ENCODE data around the gene ZNF830.
A peak's percentile ranks its signal among the peaks of the same experiment; 100 is the strongest.
"Not testable (repeated sequence)": the region's sequence is repeated elsewhere in the genome, so short reads cannot be mapped to it uniquely, and the experiment has no call there.

Gene ZNF830
- total RNA-seq: 4.6 to 16.4 (median 10.6) reads per million in 18 experiments

GRCh38 chr17:34961093-34961911 is at the start of gene ZNF830, which contains the start of gene CCT6B:
Gene ZNF830, plus strand, starts transcription at chr17:34961540. Its CDS starts 27 bp downstream, at chr17:34961567.
Gene CCT6B, minus strand, starts transcription at chr17:34961460. Its CDS starts 67 bp downstream, at chr17:34961393.
- peak; percentile 95 to 97 for DNase-seq

DNA sequence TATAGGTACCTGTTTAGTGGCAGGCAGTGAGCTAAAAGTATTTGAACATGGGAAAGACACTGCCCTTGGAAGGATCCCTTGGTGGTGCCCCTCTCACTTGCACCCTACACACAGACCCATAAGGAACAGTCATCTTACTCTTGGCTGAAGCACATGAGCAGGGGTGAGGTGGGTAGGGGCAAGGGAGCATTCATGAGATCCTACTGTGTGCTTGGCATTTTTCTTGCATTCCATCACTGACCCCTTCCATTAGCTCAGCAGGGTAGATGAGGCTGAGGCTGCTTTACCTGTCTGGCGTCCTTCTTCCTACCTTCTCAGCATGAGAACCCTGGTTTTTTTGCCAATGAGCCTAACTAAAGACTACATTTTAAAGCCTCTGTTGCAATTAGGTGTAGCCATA is 48.3 kb upstream of the ZNF830 start:
- DNase-seq: no peak

DNA sequence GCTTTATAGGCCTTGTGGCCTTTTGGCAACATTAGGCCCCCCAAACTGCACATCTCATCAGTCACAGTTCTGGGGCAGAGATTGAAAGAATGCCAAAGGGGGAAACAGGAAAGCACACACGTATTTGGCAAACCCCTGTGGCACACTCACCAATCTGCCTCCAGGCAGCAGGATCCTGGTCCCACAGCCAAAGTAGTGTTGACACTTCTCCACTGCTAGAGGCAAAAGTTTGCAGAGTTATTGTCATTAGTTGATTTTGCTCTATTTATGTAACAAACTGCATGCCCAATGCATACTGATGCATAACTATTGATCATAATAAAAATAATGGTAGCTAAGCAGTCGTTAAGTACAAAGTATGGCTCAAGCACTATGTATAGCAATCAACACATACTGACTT is 45.2 kb upstream of the ZNF830 start:
- DNase-seq: no peak

DNA sequence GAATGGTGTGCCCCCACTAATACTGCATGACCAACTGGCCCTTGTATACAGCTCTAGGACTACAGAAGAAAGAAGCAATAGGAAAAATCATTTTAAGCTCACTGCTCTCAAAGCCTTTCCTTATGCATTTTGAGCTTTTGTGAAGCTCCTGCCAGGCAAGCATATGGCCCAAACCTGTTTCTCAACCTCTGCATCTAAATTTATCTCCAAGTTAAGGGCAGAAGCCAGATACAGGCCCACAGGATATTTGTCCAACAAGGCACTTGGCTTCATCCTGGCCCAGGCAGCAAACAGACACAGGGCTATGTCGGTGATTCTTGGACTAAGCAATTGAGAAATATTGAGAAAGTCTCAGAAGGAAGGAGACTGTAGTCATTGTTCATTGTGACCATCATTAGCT is 44.0 kb upstream of the ZNF830 start:
- DNase-seq: no peak

- DNase-seq: peak; percentile 73 to 86
These were observed 40.7 kb upstream of the ZNF830 start for GRCh38 chr17:34920676-34921075.

DNA sequence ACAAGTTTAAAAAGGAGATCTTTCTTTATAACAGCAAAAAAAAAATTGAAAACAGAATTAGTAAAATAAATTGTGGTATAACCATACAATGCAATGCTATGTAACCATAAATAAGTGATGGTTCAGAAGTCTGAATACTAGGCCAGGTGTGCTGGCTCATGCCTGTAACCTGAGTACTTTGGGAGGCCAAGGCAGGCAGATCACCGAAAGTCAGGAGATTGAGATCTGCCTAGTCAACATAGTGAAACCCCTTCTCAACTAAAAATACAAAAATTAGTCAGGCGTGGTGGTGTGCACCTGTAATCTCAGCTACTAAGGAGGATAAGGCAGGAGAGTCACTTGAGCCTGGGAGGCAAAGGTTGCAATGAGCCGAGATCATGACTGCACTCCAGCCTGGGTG is 34.7 kb upstream of the ZNF830 start:
- DNase-seq: no peak

DNA sequence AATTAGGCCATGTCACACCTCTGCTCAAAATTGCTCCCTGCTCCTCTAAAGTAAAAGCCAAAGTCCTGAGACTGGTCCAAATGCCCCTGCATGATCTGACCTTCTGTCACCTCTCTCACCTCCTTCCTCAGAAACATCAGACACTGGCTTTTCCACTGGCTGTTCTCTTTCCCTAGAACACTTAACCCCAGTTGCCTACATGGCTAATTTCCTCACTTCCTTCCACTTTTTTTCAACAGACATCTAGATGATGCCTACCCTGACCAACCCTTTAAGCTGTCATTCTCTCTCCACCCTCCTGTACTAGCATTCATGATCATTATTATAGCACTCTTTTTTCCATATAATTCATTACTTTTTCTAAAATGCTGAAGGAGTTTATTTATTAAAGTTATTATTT is 31.1 kb upstream of the ZNF830 start:
- peak; percentile 23 to 42 for DNase-seq

DNA sequence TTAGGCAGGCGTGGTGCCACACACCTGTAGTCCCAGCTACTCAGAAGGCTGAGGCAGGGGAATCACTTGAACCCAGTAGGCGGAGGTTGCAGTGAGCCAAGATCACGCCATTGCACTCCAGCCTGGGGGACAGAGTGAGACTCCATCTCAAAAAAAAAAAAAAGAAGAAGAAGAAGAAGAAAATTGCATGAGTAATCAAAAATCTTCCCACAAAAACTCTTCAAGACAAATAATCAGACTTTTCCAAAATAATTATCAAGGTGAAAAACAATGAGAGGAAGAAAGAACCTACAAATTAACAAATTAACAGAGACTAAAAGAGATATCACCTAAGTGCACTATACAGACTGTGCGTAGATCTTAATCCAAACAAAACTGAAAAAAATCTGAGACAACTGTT is 10.6 kb upstream of the ZNF830 start:
- not testable (repeated sequence) for DNase-seq

GRCh38 chr17:34958438-34958837 is 2.9 kb upstream of the ZNF830 start:
- no peak for DNase-seq

- no peak for DNase-seq
These were observed 12.8 kb downstream of the ZNF830 start for GRCh38 chr17:34974179-34974578.

- no peak for DNase-seq
These were observed 13.8 kb downstream of the ZNF830 start for GRCh38 chr17:34974794-34975785.

DNA sequence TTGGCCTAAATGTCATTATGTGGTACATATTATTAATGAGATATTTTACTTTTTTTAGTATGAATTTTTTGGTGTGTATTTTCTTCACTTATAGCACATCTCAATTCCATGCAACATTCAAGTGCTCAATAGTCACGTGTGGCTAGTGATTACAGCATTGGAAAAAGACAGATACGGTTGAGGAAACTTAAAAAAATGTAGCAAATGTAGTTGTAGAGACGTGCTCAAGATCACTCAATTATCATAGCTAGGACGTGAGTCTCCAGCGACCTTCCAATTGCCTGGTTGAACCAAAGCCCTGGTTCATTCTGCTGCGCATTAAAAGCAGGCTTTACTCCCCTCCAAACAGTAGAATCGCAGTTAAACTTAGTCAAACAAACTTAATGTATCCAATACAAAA is 17.8 kb downstream of the ZNF830 start:
- no peak for DNase-seq

DNA sequence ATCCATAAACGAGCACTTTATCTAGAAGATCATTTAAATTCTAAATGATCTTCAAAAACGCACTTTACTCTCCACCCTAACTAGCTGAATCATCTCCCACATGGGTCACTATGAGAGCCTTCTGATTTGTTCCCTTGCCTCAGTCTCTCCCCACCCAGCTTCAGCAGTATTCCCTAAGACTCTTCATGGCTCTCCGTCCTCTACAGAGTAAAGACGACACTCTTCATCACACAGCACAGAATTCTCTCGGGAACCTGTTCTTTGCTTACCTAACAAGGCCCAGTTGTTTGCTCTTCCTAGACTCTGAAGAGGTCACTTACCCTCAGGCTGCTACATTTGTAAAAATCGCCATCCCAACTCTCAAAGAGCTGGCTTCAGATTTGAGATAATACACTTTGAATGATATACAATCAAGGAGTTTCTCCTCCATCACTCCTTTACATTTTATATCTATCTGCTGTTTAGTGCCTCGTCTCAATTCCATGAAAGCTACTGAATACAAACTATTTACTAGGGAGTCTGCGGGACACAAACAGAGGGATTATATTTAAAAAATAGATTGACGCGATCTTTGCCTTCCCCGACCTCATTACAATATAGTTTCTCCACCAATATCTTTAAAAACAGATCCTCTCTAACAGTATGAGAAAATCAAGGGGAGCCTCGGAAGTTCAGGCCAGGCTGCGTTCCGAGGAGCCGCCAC is 18.5 kb downstream of the ZNF830 start:
- no peak for DNase-seq

- DNase-seq: peak; percentile 93 to 98
These were observed 19.0 kb downstream of the ZNF830 start, which contains the start of gene LIG3 for GRCh38 chr17:34980353-34980680. Gene LIG3, plus strand, starts transcription at chr17:34980512. Its CDS starts 2,494 bp downstream, at chr17:34983006.

DNA sequence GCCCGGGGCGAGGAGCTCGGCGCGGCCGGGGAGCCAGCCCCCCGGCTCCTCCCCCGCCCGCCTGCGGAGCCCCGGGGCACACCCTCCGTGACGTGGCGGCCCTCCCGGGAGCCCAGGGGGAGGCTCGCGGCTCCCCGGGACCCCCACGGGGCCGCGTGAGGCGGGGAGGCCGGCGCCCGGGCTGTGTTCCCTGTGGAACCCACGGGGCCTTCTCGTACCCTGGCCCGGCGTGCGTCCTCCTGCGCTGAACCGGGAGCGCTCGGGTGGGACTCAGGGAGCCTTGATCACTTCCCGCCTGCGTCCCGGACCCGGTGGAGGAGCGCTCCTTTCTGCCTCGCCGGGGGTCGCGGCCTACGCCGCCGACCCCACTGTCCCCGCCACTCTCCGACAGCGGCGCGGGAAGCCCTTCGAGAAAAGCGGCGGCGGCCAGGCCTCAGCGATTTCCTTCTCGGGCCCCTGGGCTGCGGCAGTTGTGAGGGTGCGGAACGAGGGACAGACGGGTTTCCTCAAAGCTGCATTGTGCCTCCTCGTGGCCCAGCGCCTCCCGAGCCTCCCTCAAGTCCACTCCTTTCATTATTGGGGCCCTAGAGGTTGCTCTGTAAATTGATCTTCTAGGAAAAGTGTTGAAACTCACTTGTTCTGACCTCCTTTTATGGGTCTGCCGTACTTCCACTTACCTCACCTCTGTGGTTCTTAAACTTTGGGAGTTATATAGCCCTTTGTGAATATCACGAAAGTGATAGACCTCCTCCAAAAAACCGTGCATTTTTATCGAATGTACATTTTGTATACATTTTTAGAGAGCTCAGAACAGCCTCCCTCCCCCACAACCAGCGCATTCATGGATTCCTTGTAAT is 19.6 kb downstream of the ZNF830 start:
- peak; percentile 85 to 87 for DNase-seq

DNA sequence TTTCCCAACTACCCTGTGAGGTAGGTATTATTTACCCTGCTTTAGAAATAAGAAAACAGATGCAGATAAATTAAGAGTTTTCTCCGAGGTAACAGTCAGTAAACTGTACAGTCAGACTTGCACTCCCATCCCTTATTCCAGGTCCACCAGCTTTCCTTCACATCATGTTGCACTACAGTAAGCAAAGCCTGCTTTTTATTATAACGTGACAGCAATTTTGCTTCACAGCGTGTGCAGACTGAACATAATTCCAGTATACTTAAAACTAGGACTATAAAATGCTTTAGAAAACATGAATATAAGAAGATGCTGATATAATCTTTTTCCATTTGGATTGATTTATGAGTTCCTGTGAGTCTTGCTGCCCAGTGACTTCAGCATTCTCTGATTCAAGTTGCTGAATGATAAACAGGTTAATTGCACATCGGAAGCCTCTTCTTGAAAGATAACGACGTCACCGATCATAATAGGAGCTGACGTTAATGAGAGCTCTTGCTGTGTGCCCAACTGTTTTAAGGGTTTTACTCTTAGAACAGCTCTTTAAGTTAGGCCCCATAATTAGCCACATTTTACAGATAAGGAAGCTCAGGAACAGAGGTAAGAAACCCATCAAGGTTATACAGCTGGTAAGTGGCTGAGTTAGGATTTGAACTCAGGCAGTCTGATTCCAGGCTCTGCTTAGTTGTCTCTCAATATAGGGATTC is 20.4 kb downstream of the ZNF830 start:
- DNase-seq: no peak

- DNase-seq: no peak
These were observed 25.9 kb downstream of the ZNF830 start for GRCh38 chr17:34987232-34987631.

DNA sequence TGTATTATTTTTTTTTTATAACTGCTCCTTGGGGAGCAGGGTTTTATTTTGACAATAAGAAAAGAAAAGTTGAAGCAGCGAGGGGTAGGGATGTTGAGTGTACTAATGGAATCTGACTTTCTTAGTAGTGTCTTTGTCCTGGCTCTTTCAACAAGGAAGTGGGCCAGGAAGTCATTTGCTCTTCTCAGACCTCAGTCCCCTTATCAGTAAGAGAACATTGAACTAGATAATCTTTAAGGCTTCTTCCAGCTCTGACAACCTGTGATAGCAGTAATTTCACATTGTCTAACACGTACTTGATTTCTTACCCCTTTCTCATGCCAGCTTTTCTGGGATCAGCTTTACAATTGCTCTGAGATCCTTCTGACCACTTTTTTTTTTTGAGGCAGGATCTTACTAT is 27.3 kb downstream of the ZNF830 start:
- no peak for DNase-seq

- no peak for DNase-seq
These were observed 28.1 kb downstream of the ZNF830 start for GRCh38 chr17:34989473-34989872.

- DNase-seq: peak; percentile 58 to 60
These were observed 29.6 kb downstream of the ZNF830 start for GRCh38 chr17:34990921-34991365.

GRCh38 chr17:34991606-34992005 is 30.3 kb downstream of the ZNF830 start:
- DNase-seq: no peak

Data from inflammatory macrophage (primary cell).